A549 (cell line): ENCODE results near the gene ANO3. TPM values are rescaled to one million over a fixed set of nuclear protein-coding genes. Genes with fewer than 3 reads are reported as not detected.

Experiments used
- ATAC-seq, 2 experiments: fragments of 200-7000 bp in 1 of 2; fragments of >200 bp in 1 of 2; cut with Nextera tagmentation in 1 of 2; cut with Tn5 transposase in 1 of 2; 3 replicates each; pipeline versions ENCODE4 v1.8.0 to v1.9.1; 2018 to 2020; ENCODE audit warnings: mild to moderate bottlenecking in 1 of 2, moderate library complexity in 1 of 2
- CTCF ChIA-PET: fragments of 300-600 bp; sonication (Branson Sonifier 250); formaldehyde crosslinking; extraction: SDS; loops from one replicate; lab custom pipeline; 2021; ENCODE audit warnings: antibody characterized with exemption, inconsistent platforms; lab: Yijun Ruan, JAX
- POLR2A ChIA-PET: fragments of 350-600 bp; formaldehyde crosslinking; extraction: SDS; loops from one replicate; lab custom pipeline; 2021; ENCODE audit warnings: antibody characterized with exemption, inconsistent platforms; lab: Yijun Ruan, JAX
- DNase-seq, 2 experiments: peaks; one replicate each; pipeline versions ENCODE4 v3.0.0 to v3.0.0-alpha.2; 2011 to 2016; ENCODE audit warnings: low read depth in 1 of 2, low spot score in 1 of 2
- FAIRE-seq: peaks from 2 replicates; lab custom pipeline; 2011; peaks lifted over from hg19 to GRCh38; lab: Jason Lieb, UNC
- H3K27ac ChIP-seq, 2 experiments: fragments of >200 bp; sonication (Bioruptor Twin); formaldehyde crosslinking; 3 replicates each; pipeline ENCODE4 v1.5.1; 2016 to 2017
- H3K4me1 ChIP-seq: fragments of >200 bp; sonication (Bioruptor Twin); formaldehyde crosslinking; 3 replicates; pipeline ENCODE4 v1.6.1; 2016
- H3K4me2 ChIP-seq: fragments of >200 bp; sonication (Bioruptor Twin); formaldehyde crosslinking; 3 replicates; pipeline ENCODE4 v1.6.1; 2016
- H3K4me3 ChIP-seq: fragments of >200 bp; sonication (Bioruptor Twin); formaldehyde crosslinking; 3 replicates; pipeline ENCODE4 v1.5.1; 2016
- H3K9me3 ChIP-seq: fragments of >200 bp; sonication (Bioruptor Twin); formaldehyde crosslinking; 3 replicates; pipeline ENCODE4 v1.6.1; 2016
- BHLHE40 ChIP-seq: IDR thresholded peaks from 2 replicates; pipeline ENCODE4 v1.6.1; 2012; ENCODE audit warnings: low read depth, low read length, inconsistent platforms
- CBX2 ChIP-seq: fragments of 200-600 bp; sonication (generic); IDR thresholded peaks from 2 replicates; pipeline ENCODE4 v1.6.1; 2016; ENCODE audit warnings: low read depth, mild to moderate bottlenecking, borderline replicate concordance
- CEBPB ChIP-seq, 2 experiments: fragments of >200 bp in 1 of 2; sonication (Bioruptor Twin) in 1 of 2; formaldehyde crosslinking in 1 of 2; IDR thresholded peaks; 2 replicates each; pipeline ENCODE4 v1.6.1; 2012 to 2016
- CHD2 ChIP-seq: fragments of 150-350 bp; IDR thresholded peaks from 2 replicates; pipeline ENCODE4 v1.6.1; 2014; ENCODE audit warnings: low read length; ENCODE audit not compliant: partially characterized antibody
- EP300 ChIP-seq, 2 experiments: fragments of >200 bp; sonication (Bioruptor Twin); formaldehyde crosslinking; IDR thresholded peaks; 2 replicates in 1 of 2; 3 replicates in 1 of 2; pipeline ENCODE4 v1.6.1; 2016 to 2017
- FOSB ChIP-seq: fragments of 250-450 bp; sonication (Bioruptor Pico); IDR thresholded peaks from 2 replicates; pipeline ENCODE4 v1.5.0; 2020; ENCODE audit warnings: mild to moderate bottlenecking, moderate library complexity
- FOSL2 ChIP-seq, 2 experiments: fragments of 450-650 bp in 1 of 2; fragments of >200 bp in 1 of 2; sonication (Bioruptor Twin) in 1 of 2; formaldehyde crosslinking; IDR thresholded peaks; 2 replicates each; pipeline versions ENCODE4 v1.5.0 to v1.6.1; 2016 to 2020; ENCODE audit warnings: mild to moderate bottlenecking in 1 of 2, moderate library complexity in 1 of 2
- HEYL ChIP-seq: fragments of 250-450 bp; sonication (Bioruptor Pico); IDR thresholded peaks from 2 replicates; pipeline ENCODE4 v1.8.0; 2021; ENCODE audit warnings: mild to moderate bottlenecking, moderate library complexity
- HOXA7 ChIP-seq: fragments of 250-450 bp; sonication (Bioruptor Pico); IDR thresholded peaks from 2 replicates; pipeline ENCODE4 v1.5.0; 2020; ENCODE audit warnings: mild to moderate bottlenecking, moderate library complexity
- HOXB5 ChIP-seq: fragments of 250-450 bp; sonication (Bioruptor Pico); IDR thresholded peaks from 2 replicates; pipeline ENCODE4 v1.5.0; 2020; ENCODE audit warnings: mild to moderate bottlenecking, moderate library complexity
- KDM1A ChIP-seq: fragments of 200-600 bp; sonication (generic); IDR thresholded peaks from 2 replicates; pipeline ENCODE4 v1.6.1; 2016; ENCODE audit warnings: low read depth, mild to moderate bottlenecking
- KDM5A ChIP-seq: fragments of 200-600 bp; sonication (generic); IDR thresholded peaks from 2 replicates; pipeline ENCODE4 v1.6.1; 2016; ENCODE audit warnings: antibody characterized with exemption, mild to moderate bottlenecking
- MAFK ChIP-seq: fragments of 450-650 bp; IDR thresholded peaks from 2 replicates; pipeline ENCODE4 v1.6.1; 2014; ENCODE audit not compliant: partially characterized antibody
- MAZ ChIP-seq: fragments of 150-350 bp; IDR thresholded peaks from 2 replicates; pipeline ENCODE4 v1.6.1; 2014; ENCODE audit warnings: antibody characterized with exemption, low read depth, low read length, borderline replicate concordance
- MYC ChIP-seq: IDR thresholded peaks from 2 replicates; pipeline ENCODE4 v1.6.1; 2012; ENCODE audit warnings: mild to moderate bottlenecking, inconsistent platforms, low read length, improper control_type of control experiment, borderline replicate concordance
- NFE2L2 ChIP-seq: fragments of 150-350 bp; conservative IDR thresholded peaks from 2 replicates; pipeline ENCODE4 v1.6.1; 2014; ENCODE audit warnings: low read length
- POLR2A ChIP-seq: IDR thresholded peaks from 2 replicates; pipeline ENCODE4 v1.6.1; 2012; ENCODE audit warnings: mild to moderate bottlenecking, low read length
- RARB ChIP-seq: fragments of 250-450 bp; sonication (Bioruptor Pico); IDR thresholded peaks from 2 replicates; pipeline ENCODE4 v1.8.0; 2021; ENCODE audit warnings: mild to moderate bottlenecking, moderate library complexity
- RCOR1 ChIP-seq: fragments of 150-350 bp; IDR thresholded peaks from 2 replicates; pipeline ENCODE4 v1.6.1; 2014; ENCODE audit warnings: antibody characterized with exemption, low read length, low read depth
- RFX5 ChIP-seq: fragments of 450-650 bp; IDR thresholded peaks from 2 replicates; pipeline ENCODE4 v1.7.1; 2014; ENCODE audit warnings: antibody characterized with exemption, mild to moderate bottlenecking, moderate library complexity
- RNF2 ChIP-seq: fragments of 200-600 bp; sonication (generic); IDR thresholded peaks from 2 replicates; pipeline ENCODE4 v1.6.1; 2016; ENCODE audit warnings: low read depth, mild to moderate bottlenecking, antibody characterized with exemption, moderate library complexity, borderline replicate concordance
- SREBF2 ChIP-seq: fragments of 450-650 bp; IDR thresholded peaks from 2 replicates; pipeline ENCODE4 v1.6.1; 2014; ENCODE audit warnings: mild to moderate bottlenecking, moderate library complexity
- ZC3H11A ChIP-seq: fragments of 450-650 bp; IDR thresholded peaks from 2 replicates; pipeline ENCODE4 v1.6.1; 2014; ENCODE audit warnings: antibody characterized with exemption, mild to moderate bottlenecking
- ZFP36 ChIP-seq: fragments of 450-650 bp; IDR thresholded peaks from 2 replicates; pipeline ENCODE4 v1.6.1; 2014; ENCODE audit warnings: borderline replicate concordance; ENCODE audit not compliant: partially characterized antibody
- ZNF302 ChIP-seq: fragments of 250-450 bp; sonication (Bioruptor Pico); IDR thresholded peaks from 2 replicates; pipeline ENCODE4 v1.9.0; 2021; ENCODE audit warnings: inconsistent platforms, mild to moderate bottlenecking, moderate library complexity
- WGBS: methylation state at CpG from one replicate; pipeline ENCODE4 v1.1.6; 2017; ENCODE audit errors: missing lambda C conversion rate; 5-methylcytosine and 5-hydroxymethylcytosine counted together
- polyA plus RNA-seq, 4 experiments: library from polyadenylated mRNA; depleted of rRNA in 3 of 4; stranded (reverse); fragments of >200 nt; fragmentation: RNase III in 1 of 4; extraction: RNeasy Plus Mini Kit Qiagen cat#74134 plus additional on column Dnase treatment in 1 of 4; gene quantifications; 2 replicates in 3 of 4; 3 replicates in 1 of 4; pipeline ENCODE4 v1.2.3, GENCODE V29; 2011 to 2017
- TF ChIP-seq, protein P1 (sequence below): fragments of >200 bp; sonication (Bioruptor Twin); formaldehyde crosslinking; IDR thresholded peaks from 3 replicates; pipeline ENCODE4 v1.5.1; 2016
- TF ChIP-seq, protein P2 (sequence below): IDR thresholded peaks from 2 replicates; pipeline ENCODE4 v1.6.1; 2012
- TF ChIP-seq, protein P3 (sequence below): fragments of >200 bp; sonication (Bioruptor Twin); formaldehyde crosslinking; IDR thresholded peaks from 2 replicates; pipeline ENCODE4 v1.6.1; 2016
- TF ChIP-seq, protein P4 (sequence below): fragments of 200-600 bp; sonication (generic); IDR thresholded peaks from 2 replicates; pipeline ENCODE4 v1.6.1; 2016; ENCODE audit warnings: antibody characterized with exemption, mild to moderate bottlenecking, moderate library complexity

The ANO3 gene
- polyA plus RNA-seq, 2 of the 4 experiments (the other 2 are of a cell fraction) = not detected

- no peaks in the 10 kb centered on the region for H3K9me3 ChIP-seq
- ChIA-PET CTCF (no interaction called here), POLR2A (no interaction called here)
- ATAC-seq (no peak), FAIRE-seq (no peak), DNase-seq (no peak)
- H3K27ac ChIP-seq = no peak overlapping the region
- WGBS = 28% methylated on average over 2 of the region's 2 CpGs
- H3K4me1 ChIP-seq = no peaks in the 10 kb centered on the region
- no peak overlapping the region for H3K4me2 ChIP-seq
- TF ChIP-seq NFE2L2 (no peak), ZFP36 (no peak), SREBF2 (no peak), ZNF302 (CRISPR knock-in tag) (no peak), CEBPB (IDR thresholded peaks at IDR 0.05) (no peak), CHD2 (no peak), CBX2 (no peak), RFX5 (no peak), HOXB5 (CRISPR knock-in tag) (no peak), POLR2A (no peak), BHLHE40 (no peak), EP300 (IDR thresholded peaks at IDR 0.05) (no peak), HEYL (CRISPR knock-in tag) (no peak), FOSL2 (IDR thresholded peaks at IDR 0.05) (no peak), FOSL2 (CRISPR knock-in tag; IDR thresholded peaks at IDR 0.05) (no peak), RARB (CRISPR knock-in tag) (no peak)
- TF ChIP-seq, protein P1, sequence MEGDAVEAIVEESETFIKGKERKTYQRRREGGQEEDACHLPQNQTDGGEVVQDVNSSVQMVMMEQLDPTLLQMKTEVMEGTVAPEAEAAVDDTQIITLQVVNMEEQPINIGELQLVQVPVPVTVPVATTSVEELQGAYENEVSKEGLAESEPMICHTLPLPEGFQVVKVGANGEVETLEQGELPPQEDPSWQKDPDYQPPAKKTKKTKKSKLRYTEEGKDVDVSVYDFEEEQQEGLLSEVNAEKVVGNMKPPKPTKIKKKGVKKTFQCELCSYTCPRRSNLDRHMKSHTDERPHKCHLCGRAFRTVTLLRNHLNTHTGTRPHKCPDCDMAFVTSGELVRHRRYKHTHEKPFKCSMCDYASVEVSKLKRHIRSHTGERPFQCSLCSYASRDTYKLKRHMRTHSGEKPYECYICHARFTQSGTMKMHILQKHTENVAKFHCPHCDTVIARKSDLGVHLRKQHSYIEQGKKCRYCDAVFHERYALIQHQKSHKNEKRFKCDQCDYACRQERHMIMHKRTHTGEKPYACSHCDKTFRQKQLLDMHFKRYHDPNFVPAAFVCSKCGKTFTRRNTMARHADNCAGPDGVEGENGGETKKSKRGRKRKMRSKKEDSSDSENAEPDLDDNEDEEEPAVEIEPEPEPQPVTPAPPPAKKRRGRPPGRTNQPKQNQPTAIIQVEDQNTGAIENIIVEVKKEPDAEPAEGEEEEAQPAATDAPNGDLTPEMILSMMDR = no peak
- TF ChIP-seq, protein P2, sequence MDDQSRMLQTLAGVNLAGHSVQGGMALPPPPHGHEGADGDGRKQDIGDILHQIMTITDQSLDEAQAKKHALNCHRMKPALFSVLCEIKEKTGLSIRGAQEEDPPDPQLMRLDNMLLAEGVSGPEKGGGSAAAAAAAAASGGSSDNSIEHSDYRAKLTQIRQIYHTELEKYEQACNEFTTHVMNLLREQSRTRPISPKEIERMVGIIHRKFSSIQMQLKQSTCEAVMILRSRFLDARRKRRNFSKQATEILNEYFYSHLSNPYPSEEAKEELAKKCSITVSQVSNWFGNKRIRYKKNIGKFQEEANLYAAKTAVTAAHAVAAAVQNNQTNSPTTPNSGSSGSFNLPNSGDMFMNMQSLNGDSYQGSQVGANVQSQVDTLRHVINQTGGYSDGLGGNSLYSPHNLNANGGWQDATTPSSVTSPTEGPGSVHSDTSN = no peak
- H3K4me3 ChIP-seq = no peak overlapping the region
These were observed 378.6 kb downstream of the ANO3 start for GRCh38 chr11:26710489-26710888.

GRCh38 chr11:26712497-26712896 is 380.6 kb downstream of the ANO3 start:
- Histone ChIP-seq H3K27ac (no peak overlapping the region), H3K4me2 (no peak overlapping the region), H3K4me1 (no peaks in the 10 kb centered on the region), H3K4me3 (no peak overlapping the region), H3K9me3 (no peaks in the 10 kb centered on the region)
- no peak for FAIRE-seq
- CTCF ChIA-PET = no interaction called here
- POLR2A ChIA-PET = no interaction called here
- no peak for ATAC-seq
- WGBS = 1% methylated on average over 5 of the region's 5 CpGs
- no peak for DNase-seq
- TF ChIP-seq FOSB (CRISPR knock-in tag) (no peak), KDM5A (no peak), ZC3H11A (no peak), BHLHE40 (no peak), CEBPB (IDR thresholded peaks at IDR 0.05) (no peak), CHD2 (no peak), RNF2 (no peak), MAZ (no peak), MAFK (no peak), RCOR1 (no peak), NFE2L2 (no peak), MYC (no peak), KDM1A (no peak), HOXA7 (CRISPR knock-in tag) (no peak)
- TF ChIP-seq, protein P2 = no peak
- TF ChIP-seq, protein P3, sequence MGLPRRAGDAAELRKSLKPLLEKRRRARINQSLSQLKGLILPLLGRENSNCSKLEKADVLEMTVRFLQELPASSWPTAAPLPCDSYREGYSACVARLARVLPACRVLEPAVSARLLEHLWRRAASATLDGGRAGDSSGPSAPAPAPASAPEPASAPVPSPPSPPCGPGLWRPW = no peak
- TF ChIP-seq, protein P1 = no peak
- TF ChIP-seq, protein P4, sequence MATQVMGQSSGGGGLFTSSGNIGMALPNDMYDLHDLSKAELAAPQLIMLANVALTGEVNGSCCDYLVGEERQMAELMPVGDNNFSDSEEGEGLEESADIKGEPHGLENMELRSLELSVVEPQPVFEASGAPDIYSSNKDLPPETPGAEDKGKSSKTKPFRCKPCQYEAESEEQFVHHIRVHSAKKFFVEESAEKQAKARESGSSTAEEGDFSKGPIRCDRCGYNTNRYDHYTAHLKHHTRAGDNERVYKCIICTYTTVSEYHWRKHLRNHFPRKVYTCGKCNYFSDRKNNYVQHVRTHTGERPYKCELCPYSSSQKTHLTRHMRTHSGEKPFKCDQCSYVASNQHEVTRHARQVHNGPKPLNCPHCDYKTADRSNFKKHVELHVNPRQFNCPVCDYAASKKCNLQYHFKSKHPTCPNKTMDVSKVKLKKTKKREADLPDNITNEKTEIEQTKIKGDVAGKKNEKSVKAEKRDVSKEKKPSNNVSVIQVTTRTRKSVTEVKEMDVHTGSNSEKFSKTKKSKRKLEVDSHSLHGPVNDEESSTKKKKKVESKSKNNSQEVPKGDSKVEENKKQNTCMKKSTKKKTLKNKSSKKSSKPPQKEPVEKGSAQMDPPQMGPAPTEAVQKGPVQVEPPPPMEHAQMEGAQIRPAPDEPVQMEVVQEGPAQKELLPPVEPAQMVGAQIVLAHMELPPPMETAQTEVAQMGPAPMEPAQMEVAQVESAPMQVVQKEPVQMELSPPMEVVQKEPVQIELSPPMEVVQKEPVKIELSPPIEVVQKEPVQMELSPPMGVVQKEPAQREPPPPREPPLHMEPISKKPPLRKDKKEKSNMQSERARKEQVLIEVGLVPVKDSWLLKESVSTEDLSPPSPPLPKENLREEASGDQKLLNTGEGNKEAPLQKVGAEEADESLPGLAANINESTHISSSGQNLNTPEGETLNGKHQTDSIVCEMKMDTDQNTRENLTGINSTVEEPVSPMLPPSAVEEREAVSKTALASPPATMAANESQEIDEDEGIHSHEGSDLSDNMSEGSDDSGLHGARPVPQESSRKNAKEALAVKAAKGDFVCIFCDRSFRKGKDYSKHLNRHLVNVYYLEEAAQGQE = no peak
